Measurements from ENCODE around the gene PIGN.

DNA sequence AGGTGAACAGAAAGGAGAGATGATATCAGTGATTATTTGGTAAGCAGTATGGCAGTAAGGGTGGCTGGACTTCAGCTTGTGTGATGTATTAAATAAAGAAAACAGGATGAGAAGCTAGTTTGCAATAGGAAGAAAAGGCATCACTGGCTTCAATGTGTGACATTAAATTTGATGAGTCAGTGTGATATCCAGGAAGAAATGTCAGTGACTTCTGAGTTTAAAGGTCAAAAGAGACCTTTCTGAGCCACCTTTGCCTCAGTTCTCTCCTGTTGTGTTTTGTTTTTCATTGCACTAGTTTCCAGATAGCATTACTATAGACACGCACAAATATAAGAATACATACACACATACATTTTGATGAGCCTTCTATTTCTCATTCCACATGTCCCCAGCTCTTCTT, 105.6 kb downstream of the PIGN start:
- TF ChIP-seq POLR2A (IDR thresholded peaks at IDR 0.05; ENCODE audit: low read depth, low read length) (no peak), PAX5 (IDR thresholded peaks at IDR 0.05; ENCODE audit: insufficient read depth, low read length, severe bottlenecking) (no peak), POLR2AphosphoS5 (IDR thresholded peaks at IDR 0.05; ENCODE audit: low read depth, low read length) (no peak), TAF1 (IDR thresholded peaks at IDR 0.05; ENCODE audit: low read depth, low read length) (no peak)
